Mesenchymal stem cell (in vitro differentiated cells and primary cell): ENCODE results near the gene BCLAF3.

ENCODE experiments used
- DNase-seq: peaks from one replicate; pipeline ENCODE4 v3.0.0-alpha.2; 2013
- H2AFZ ChIP-seq: one replicate; pipeline ENCODE4 v1.6.1; 2013; ENCODE audit warnings: low read depth, mild to moderate bottlenecking, control low read depth, inconsistent platforms, low read length, moderate library complexity
- H2AK5ac ChIP-seq: 2 replicates; pipeline ENCODE4 v1.6.1; 2013; ENCODE audit warnings: low read length, moderate library complexity, mild to moderate bottlenecking, inconsistent platforms; ENCODE audit not compliant: severe bottlenecking
- H2BK120ac ChIP-seq: one replicate; pipeline ENCODE4 v1.6.1; 2013; ENCODE audit warnings: low read depth, mild to moderate bottlenecking, inconsistent platforms, low read length, moderate library complexity
- H2BK12ac ChIP-seq, 2 experiments: one replicate each; pipeline ENCODE4 v1.6.1; 2013; ENCODE audit warnings: inconsistent platforms in 2 of 2, low read length in 2 of 2, mild to moderate bottlenecking in 2 of 2, moderate library complexity in 2 of 2, control low read depth in 1 of 2
- H2BK15ac ChIP-seq: one replicate; pipeline ENCODE4 v1.6.1; 2013; ENCODE audit warnings: mild to moderate bottlenecking, low read depth, inconsistent platforms; ENCODE audit not compliant: poor library complexity, severe bottlenecking
- H2BK5ac ChIP-seq: 2 replicates; pipeline ENCODE4 v1.6.1; 2013; ENCODE audit warnings: low read depth, mild to moderate bottlenecking, low read length, control low read depth, inconsistent platforms; ENCODE audit not compliant: poor library complexity, severe bottlenecking
- H3K14ac ChIP-seq, 2 experiments: one replicate each; pipeline ENCODE4 v1.6.1; 2013; ENCODE audit warnings: inconsistent platforms in 2 of 2, low read length in 2 of 2, control low read depth in 1 of 2, mild to moderate bottlenecking in 1 of 2, moderate library complexity in 1 of 2
- H3K18ac ChIP-seq, 2 experiments: one replicate each; pipeline ENCODE4 v1.6.1; 2013; ENCODE audit warnings: inconsistent platforms in 2 of 2, low read length in 2 of 2, control low read depth in 1 of 2, low read depth in 1 of 2, mild to moderate bottlenecking in 1 of 2
- H3K23ac ChIP-seq, 2 experiments: one replicate each; pipeline ENCODE4 v1.6.1; 2013; ENCODE audit warnings: inconsistent platforms in 2 of 2, low read length in 2 of 2, mild to moderate bottlenecking in 2 of 2, moderate library complexity in 2 of 2, control low read depth in 1 of 2
- H3K27ac ChIP-seq: 2 replicates; pipeline ENCODE4 v1.5.1; 2013; ENCODE audit warnings: mild to moderate bottlenecking, moderate library complexity, low read length, control low read depth, inconsistent platforms; ENCODE audit not compliant: poor library complexity, severe bottlenecking
- H3K27me3 ChIP-seq, 2 experiments: 2 replicates each; pipeline versions ENCODE4 v1.6.1 to v1.7.0; 2013; ENCODE audit warnings: low read length in 2 of 2, mild to moderate bottlenecking in 2 of 2, moderate library complexity in 2 of 2, control low read depth in 1 of 2, inconsistent platforms in 1 of 2; ENCODE audit not compliant: control insufficient read depth in 1 of 2, insufficient read depth in 1 of 2
- H3K36me3 ChIP-seq, 2 experiments: 2 replicates each; pipeline versions ENCODE4 v1.6.1 to v1.7.0; 2013; ENCODE audit warnings: low read length in 2 of 2, control low read depth in 1 of 2, inconsistent platforms in 1 of 2, low read depth in 1 of 2, mild to moderate bottlenecking in 1 of 2; ENCODE audit not compliant: insufficient read depth in 2 of 2, control insufficient read depth in 1 of 2
- H3K4ac ChIP-seq, 2 experiments: one replicate each; pipeline ENCODE4 v1.6.1; 2013; ENCODE audit warnings: inconsistent platforms in 2 of 2, low read length in 2 of 2, mild to moderate bottlenecking in 2 of 2, moderate library complexity in 2 of 2, control low read depth in 1 of 2, low read depth in 1 of 2
- H3K4me1 ChIP-seq: 2 replicates; pipeline ENCODE4 v1.6.1; 2013; ENCODE audit warnings: low read depth, low read length, control low read depth; ENCODE audit not compliant: control insufficient read depth, insufficient read depth
- H3K4me2 ChIP-seq: 2 replicates; pipeline ENCODE4 v1.6.1; 2013; ENCODE audit warnings: low read length, mild to moderate bottlenecking, inconsistent platforms; ENCODE audit not compliant: poor library complexity, severe bottlenecking
- H3K4me3 ChIP-seq, 2 experiments: 2 replicates each; pipeline versions ENCODE4 v1.5.1 to v1.7.0; 2013; ENCODE audit warnings: low read length in 2 of 2, mild to moderate bottlenecking in 2 of 2, control low read depth in 1 of 2, low read depth in 1 of 2; ENCODE audit not compliant: insufficient read depth in 1 of 2
- H3K79me1 ChIP-seq: replicated peaks from 2 replicates; pipeline ENCODE4 v1.6.1; 2013; ENCODE audit warnings: mild to moderate bottlenecking, control low read depth, low read length, inconsistent platforms; ENCODE audit not compliant: poor library complexity, severe bottlenecking
- H3K9ac ChIP-seq: 2 replicates; pipeline ENCODE4 v1.7.0; 2013; ENCODE audit warnings: mild to moderate bottlenecking, low read length, moderate library complexity
- H3K9me3 ChIP-seq: 2 replicates; pipeline ENCODE4 v1.7.0; 2013; ENCODE audit warnings: mild to moderate bottlenecking, low read length; ENCODE audit not compliant: control insufficient read depth
- H4K8ac ChIP-seq: one replicate; pipeline ENCODE4 v1.6.1; 2013; ENCODE audit warnings: inconsistent platforms, mild to moderate bottlenecking, low read length, moderate library complexity
- H4K91ac ChIP-seq: one replicate; pipeline ENCODE4 v1.6.1; 2013; ENCODE audit warnings: mild to moderate bottlenecking, low read length, inconsistent platforms
- WGBS: methylation state at CpG from one replicate; pipeline ENCODE4 v1.1.7; 2013; ENCODE audit warnings: mixed read lengths; 5-methylcytosine and 5-hydroxymethylcytosine counted together

The BCLAF3 gene

GRCh38 chrX:20029728-20030127 lies 38.9 kb upstream of the BCLAF3 start:
- DNase-seq, result no peak
- Histone ChIP-seq H2BK120ac (no peak overlapping the region), H2BK5ac (no peak overlapping the region), H3K18ac (no peak overlapping the region), H2BK15ac (no peak overlapping the region), H3K23ac (no peak overlapping the region), H4K8ac (no peak overlapping the region), H3K9ac (no peak overlapping the region), H4K91ac (no peak overlapping the region), H3K4me3 (no peak overlapping the region), H3K4me1 (no peaks in the 10 kb centered on the region), H3K27me3 (peaks cover 0 to 23% of the 10 kb centered on the region in 2 experiments), H3K14ac (no peak overlapping the region), H2AFZ (no peak overlapping the region), H2BK12ac (no peak overlapping the region), H3K27ac (no peak overlapping the region), H3K4me2 (no peak overlapping the region), H3K4ac (no peak overlapping the region), H2AK5ac (no peak overlapping the region), H3K9me3 (peaks cover 6% of the 10 kb centered on the region), H3K79me1 (no peaks in the 10 kb centered on the region), H3K36me3 (no peaks in the 10 kb centered on the region)
- WGBS, result 91% methylated on average over 2 of the region's 2 CpGs

- Histone ChIP-seq H4K8ac (no peak overlapping the region), H3K14ac (no peak overlapping the region), H3K18ac (no peak overlapping the region), H3K9me3 (peaks cover 6% of the 10 kb centered on the region), H4K91ac (no peak overlapping the region), H3K23ac (no peak overlapping the region), H2BK15ac (no peak overlapping the region), H2BK12ac (no peak overlapping the region), H2BK5ac (no peak overlapping the region), H3K4ac (no peak overlapping the region), H3K9ac (no peak overlapping the region), H2BK120ac (no peak overlapping the region), H3K4me3 (no peak overlapping the region), H2AFZ (no peak overlapping the region), H3K4me2 (no peak overlapping the region), H3K79me1 (no peaks in the 10 kb centered on the region), H2AK5ac (no peak overlapping the region), H3K4me1 (no peaks in the 10 kb centered on the region), H3K27ac (no peak overlapping the region), H3K36me3 (no peaks in the 10 kb centered on the region), H3K27me3 (peaks cover 0 to 29% of the 10 kb centered on the region in 2 experiments)
- 98% methylated on average over 4 of the region's 8 CpGs for WGBS
- DNase-seq, result no peak
Measured at GRCh38 chrX:20028588-20028987, 37.7 kb upstream of the BCLAF3 start.

GRCh38 chrX:20026278-20026677 lies 35.4 kb upstream of the BCLAF3 start:
- no peak overlapping the region for H2AK5ac ChIP-seq
- no peak overlapping the region for H3K4ac ChIP-seq
- H3K9ac ChIP-seq, result no peak overlapping the region
- H3K27ac ChIP-seq, result no peak overlapping the region
- no peaks in the 10 kb centered on the region for H3K36me3 ChIP-seq
- H2BK15ac ChIP-seq, result no peak overlapping the region
- DNase-seq, result peak; percentile 39
- H4K91ac ChIP-seq, result no peak overlapping the region
- no peak overlapping the region for H2BK12ac ChIP-seq
- peak overlapping the region; percentile 34 for H2BK120ac ChIP-seq
- whole genome bisulfite sequencing, result 11% methylated on average over 1 of the region's 2 CpGs
- H3K79me1 ChIP-seq, result no peaks in the 10 kb centered on the region
- H3K4me1 ChIP-seq, result no peaks in the 10 kb centered on the region
- no peak overlapping the region for H3K4me3 ChIP-seq
- peaks cover 0 to 35% of the 10 kb centered on the region in 2 experiments for H3K27me3 ChIP-seq
- peaks cover 6% of the 10 kb centered on the region for H3K9me3 ChIP-seq
- H3K14ac ChIP-seq, result no peak overlapping the region
- H4K8ac ChIP-seq, result no peak overlapping the region
- H3K4me2 ChIP-seq, result no peak overlapping the region
- no peak overlapping the region for H3K18ac ChIP-seq
- no peak overlapping the region for H2AFZ ChIP-seq
- no peak overlapping the region for H2BK5ac ChIP-seq
- no peak overlapping the region for H3K23ac ChIP-seq

- no peak overlapping the region for H2BK5ac ChIP-seq
Measured at GRCh38 chrX:20019672-20020365, 29.0 kb upstream of the BCLAF3 start.

More at GRCh38 chrX:20019672-20020365, 29.0 kb upstream of the BCLAF3 start:
- no peak overlapping the region for H3K9ac ChIP-seq
- H3K36me3 ChIP-seq, result no peaks in the 10 kb centered on the region
- no peak overlapping the region for H3K4me3 ChIP-seq
- H4K8ac ChIP-seq, result no peak overlapping the region
- no peaks in the 10 kb centered on the region for H3K79me1 ChIP-seq
- peaks cover 28% of the 10 kb centered on the region for H3K9me3 ChIP-seq
- H3K27me3 ChIP-seq, result peaks cover 0 to 18% of the 10 kb centered on the region in 2 experiments
- no peak overlapping the region for H2BK15ac ChIP-seq
- no peak overlapping the region for H3K27ac ChIP-seq
- no peaks in the 10 kb centered on the region for H3K4me1 ChIP-seq
- H3K14ac ChIP-seq, result no peak overlapping the region
- no peak for DNase-seq
- H3K23ac ChIP-seq, result no peak overlapping the region
- H2AK5ac ChIP-seq, result no peak overlapping the region
- no peak overlapping the region for H2BK120ac ChIP-seq
- H3K4ac ChIP-seq, result no peak overlapping the region
- H3K4me2 ChIP-seq, result no peak overlapping the region
- H3K18ac ChIP-seq, result no peak overlapping the region
- H2BK12ac ChIP-seq, result no peak overlapping the region
- H2AFZ ChIP-seq, result no peak overlapping the region
- 84% methylated on average over 6 of the region's 6 CpGs for WGBS
- H4K91ac ChIP-seq, result no peak overlapping the region
